GM12878 (cell line): ENCODE measurements around the gene POU2F3. TPM values are rescaled to one million over a fixed set of nuclear protein-coding genes. Genes with fewer than 3 reads are reported as not detected.

Source experiments
- ATF3 ChIP-seq: IDR thresholded peaks from 2 replicates; pipeline ENCODE4 v1.6.1; 2011; ENCODE audit warnings: low read depth, mild to moderate bottlenecking, low read length, moderate library complexity, borderline replicate concordance; ENCODE audit errors: extremely low read depth
- BMI1 ChIP-seq: fragments of 450-650 bp; IDR thresholded peaks from 2 replicates; pipeline ENCODE4 v1.6.1; 2016; ENCODE audit warnings: mild to moderate bottlenecking, moderate library complexity, borderline replicate concordance
- CHD2 ChIP-seq: IDR thresholded peaks from 2 replicates; pipeline ENCODE4 v1.6.1; 2011; ENCODE audit warnings: low read depth, low read length, improper control_type of control experiment, borderline replicate concordance
- CREB1 ChIP-seq: IDR thresholded peaks from 2 replicates; pipeline ENCODE4 v1.6.1; 2012; ENCODE audit warnings: low read depth, mild to moderate bottlenecking, inconsistent platforms
- CREM ChIP-seq: IDR thresholded peaks from 2 replicates; pipeline ENCODE4 v1.6.1; 2014; ENCODE audit warnings: antibody characterized with exemption, low read depth
- DPF2 ChIP-seq: fragments of 450-650 bp; IDR thresholded peaks from 2 replicates; pipeline ENCODE4 v1.6.1; 2017; ENCODE audit warnings: mild to moderate bottlenecking
- ELK1 ChIP-seq: IDR thresholded peaks from 2 replicates; pipeline ENCODE4 v1.6.1; 2012; ENCODE audit warnings: low read depth, low read length, improper control_type of control experiment
- EP300 ChIP-seq, 2 experiments: fragments of 150-350 bp in 1 of 2; IDR thresholded peaks; 2 replicates each; pipeline ENCODE4 v1.6.1; 2011 to 2012; ENCODE audit warnings: low read depth in 2 of 2, low read length in 2 of 2, borderline replicate concordance in 1 of 2, improper control_type of control experiment in 1 of 2, inconsistent platforms in 1 of 2; ENCODE audit not compliant: control insufficient read depth in 1 of 2
- ETV6 ChIP-seq, 2 experiments: fragments of 450-650 bp in 1 of 2; IDR thresholded peaks in 1 of 2; conservative IDR thresholded peaks in 1 of 2; 2 replicates each; pipeline ENCODE4 v1.6.1; 2014; ENCODE audit warnings: antibody characterized with exemption in 1 of 2, borderline replicate concordance in 1 of 2, low read depth in 1 of 2, mild to moderate bottlenecking in 1 of 2, moderate library complexity in 1 of 2
- EZH2 ChIP-seq: IDR thresholded peaks from 2 replicates; pipeline ENCODE4 v1.6.1; 2012; ENCODE audit warnings: low read depth, mild to moderate bottlenecking, control low read depth, inconsistent platforms, low read length, borderline replicate concordance; ENCODE audit not compliant: control insufficient read depth
- GATAD2B ChIP-seq: fragments of 450-650 bp; conservative IDR thresholded peaks from 2 replicates; pipeline ENCODE4 v1.6.1; 2017; ENCODE audit warnings: low read depth, mild to moderate bottlenecking, moderate library complexity
- IKZF1 ChIP-seq: fragments of 450-650 bp; conservative IDR thresholded peaks from 2 replicates; pipeline ENCODE4 v1.6.1; 2017; ENCODE audit warnings: antibody characterized with exemption, mild to moderate bottlenecking
- IRF3 ChIP-seq: fragments of 450-650 bp; IDR thresholded peaks from 2 replicates; pipeline ENCODE4 v1.6.1; 2014; ENCODE audit warnings: mild to moderate bottlenecking
- KDM1A ChIP-seq: fragments of 200-600 bp; sonication (generic); IDR thresholded peaks from 2 replicates; pipeline ENCODE4 v1.6.1; 2016; ENCODE audit warnings: borderline replicate concordance
- KLF5 ChIP-seq: fragments of 450-650 bp; IDR thresholded peaks from 2 replicates; pipeline ENCODE4 v1.6.1; 2014; ENCODE audit warnings: mild to moderate bottlenecking; ENCODE audit not compliant: partially characterized antibody
- MAX ChIP-seq: IDR thresholded peaks from 2 replicates; pipeline ENCODE4 v1.6.1; 2012; ENCODE audit warnings: low read depth, low read length, improper control_type of control experiment
- PAX8 ChIP-seq: fragments of 450-650 bp; IDR thresholded peaks from 2 replicates; pipeline ENCODE4 v1.6.1; 2017; ENCODE audit warnings: mild to moderate bottlenecking, moderate library complexity
- RB1 ChIP-seq: fragments of 450-650 bp; formaldehyde crosslinking; IDR thresholded peaks from 2 replicates; pipeline ENCODE4 v1.6.1; 2017; ENCODE audit warnings: mild to moderate bottlenecking, borderline replicate concordance
- SKIL ChIP-seq: fragments of 450-650 bp; IDR thresholded peaks from 2 replicates; pipeline ENCODE4 v1.6.1; 2017; ENCODE audit warnings: mild to moderate bottlenecking, low read depth, inconsistent platforms; ENCODE audit not compliant: poor library complexity, severe bottlenecking
- SUPT20H ChIP-seq: IDR thresholded peaks from 2 replicates; pipeline ENCODE4 v1.6.1; 2011; ENCODE audit warnings: low read depth, mild to moderate bottlenecking, low read length, moderate library complexity, borderline replicate concordance; ENCODE audit not compliant: control insufficient read depth
- SUZ12 ChIP-seq: fragments of 200-600 bp; sonication (generic); IDR thresholded peaks from one replicate; pipeline ENCODE4 v1.6.1; 2018; ENCODE audit warnings: antibody characterized with exemption, mild to moderate bottlenecking; ENCODE audit not compliant: unreplicated experiment
- WRNIP1 ChIP-seq: IDR thresholded peaks from 2 replicates; pipeline ENCODE4 v1.6.1; 2011; ENCODE audit warnings: low read depth, low read length, improper control_type of control experiment, borderline replicate concordance
- ZBTB33 ChIP-seq: fragments of 450-650 bp; IDR thresholded peaks from 2 replicates; pipeline ENCODE4 v1.6.1; 2017; ENCODE audit warnings: mild to moderate bottlenecking
- ZNF274 ChIP-seq: IDR thresholded peaks from one replicate; pipeline ENCODE4 v1.8.0; 2011; ENCODE audit not compliant: insufficient read length, insufficient read depth
- polyA plus RNA-seq, 11 experiments: library from polyadenylated mRNA; depleted of rRNA in 4 of 11; unstranded in 6 of 11; stranded (reverse) in 5 of 11; fragments of >200 nt; fragmentation: Nextera tagmentation in 4 of 11; fragmentation: Illumina TruSeq in 1 of 11; extraction: Ambion mirVana in 4 of 11; extraction: Trizol in 1 of 11; gene quantifications; 1 replicate in 1 of 11; 2 replicates in 10 of 11; pipeline versions ENCODE4 v1.2.1 to v1.2.3, GENCODE V29; 2011 to 2016; ENCODE audit warnings: inconsistent platforms in 2 of 11, missing spikeins in 2 of 11, low read depth in 1 of 11
- total RNA-seq, 4 experiments: library from RNA; depleted of rRNA in 3 of 4; stranded (reverse); fragments of >200 nt in 3 of 4; fragmentation: Illumina TruSeq in 1 of 4; extraction: Trizol in 1 of 4; gene quantifications; 2 replicates each; pipeline versions ENCODE4 v1.2.1 to v1.2.3, GENCODE V29; 2013 to 2021

POU2F3 gene
- total and polyA plus RNA-seq, 10 of the 15 experiments (the other 5 are each of a cell fraction or from before 2014, with no cell fraction given), result 0.09 to 4.4 (median 0.33) TPM

GRCh38 chr11:120343429-120343828, 103.5 kb downstream of the POU2F3 start (continued):
- TF ChIP-seq ATF3, result peak; percentile 38; the same call in 1 of the 2 replicates
- no peak for TF ChIP-seq KLF5
- TF ChIP-seq SUPT20H, result no peak
- TF ChIP-seq CREM, result 0 out of 2 replicates have a peak, but pooled peaks have one; percentile 54
- TF ChIP-seq ETV6 (conservative IDR thresholded peaks at IDR 0.05 in 1 of 2, IDR thresholded peaks at IDR 0.05 in 1 of 2; ENCODE audit: borderline replicate concordance in 1 of 2, low read depth in 1 of 2), result peak in 1 of 2 experiments; percentile 82; a peak in 2 of 4 replicates
- TF ChIP-seq GATAD2B, result 0 out of 2 replicates have a peak, but pooled peaks have one; percentile 22
- TF ChIP-seq KDM1A, result no peak
- peak; percentile 50; the same call in 1 of the 2 replicates for TF ChIP-seq CREB1
- TF ChIP-seq IRF3, result no peak
- no peak for TF ChIP-seq ELK1
- TF ChIP-seq WRNIP1, result no peak
- TF ChIP-seq PAX8, result 0 out of 2 replicates have a peak, but pooled peaks have one; percentile 33
- TF ChIP-seq RB1, result no peak
- no peak for TF ChIP-seq BMI1
- TF ChIP-seq SUZ12, result no peak
- TF ChIP-seq EZH2, result no peak
- TF ChIP-seq ZBTB33, result no peak
- TF ChIP-seq SKIL, result peak; percentile 57
- no peak for TF ChIP-seq MAX
- TF ChIP-seq IKZF1, result peak; percentile 44; the same call in 1 of the 2 replicates
- no peak for TF ChIP-seq CHD2
- peak; percentile 42; the same call in 1 of the 2 replicates for TF ChIP-seq DPF2
- no peak for TF ChIP-seq ZNF274
- TF ChIP-seq EP300 (IDR thresholded peaks at IDR 0.05; ENCODE audit: borderline replicate concordance in 1 of 2, control insufficient read depth in 1 of 2, low read depth in 2 of 2, low read length in 2 of 2), result no peak
